ENCODE results near the gene STAG1. TPM values are rescaled to one million over a fixed set of nuclear protein-coding genes. Genes with fewer than 3 reads are reported as not detected.

The STAG1 gene
- total RNA-seq, 1 donor, result 58.6 TPM

DNA sequence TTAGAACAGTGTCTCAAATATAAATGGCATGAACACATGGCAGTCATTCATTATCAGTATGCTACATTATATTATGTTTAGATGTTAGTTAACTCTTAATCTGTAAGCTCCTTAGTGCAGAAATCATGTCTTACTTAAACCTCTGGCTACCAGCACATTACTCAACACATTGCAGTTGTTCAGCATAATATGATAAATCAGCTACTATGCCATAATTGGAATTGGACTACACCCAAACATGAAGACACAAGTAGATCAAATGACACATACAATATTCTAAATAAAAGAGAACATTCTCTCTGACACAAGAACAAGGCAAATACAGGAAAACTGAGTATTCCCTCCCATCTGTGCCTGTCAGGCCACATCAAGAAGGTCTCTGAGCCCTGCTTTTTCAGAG, 385.9 kb downstream of the STAG1 start:
- Histone ChIP-seq H3K4me2 (ENCODE audit: insufficient read depth, low read length) (no peak overlapping the region), H3K4me3 (ENCODE audit: insufficient read depth, low read length) (no peak overlapping the region), H3K27me3 (ENCODE audit: insufficient read depth, low read length) (no peaks in the 10 kb centered on the region), H2AFZ (ENCODE audit: low read length) (no peak overlapping the region), H3K4me1 (ENCODE audit: insufficient read depth, low read length) (peaks cover 5% of the 10 kb centered on the region), H3K27ac (ENCODE audit: low read depth, low read length) (no peak overlapping the region), H3K9me3 (ENCODE audit: low read depth, low read length) (no peaks in the 10 kb centered on the region), H4K20me1 (ENCODE audit: insufficient read depth, low read length) (no peaks in the 10 kb centered on the region), H3K79me2 (ENCODE audit: insufficient read depth, low read length) (no peaks in the 10 kb centered on the region), H3K36me3 (ENCODE audit: insufficient read depth, low read length) (no peaks in the 10 kb centered on the region)
- no peak for DNase-seq (ENCODE audit: insufficient read length, low spot score, missing footprints)
- TF ChIP-seq, protein P1, sequence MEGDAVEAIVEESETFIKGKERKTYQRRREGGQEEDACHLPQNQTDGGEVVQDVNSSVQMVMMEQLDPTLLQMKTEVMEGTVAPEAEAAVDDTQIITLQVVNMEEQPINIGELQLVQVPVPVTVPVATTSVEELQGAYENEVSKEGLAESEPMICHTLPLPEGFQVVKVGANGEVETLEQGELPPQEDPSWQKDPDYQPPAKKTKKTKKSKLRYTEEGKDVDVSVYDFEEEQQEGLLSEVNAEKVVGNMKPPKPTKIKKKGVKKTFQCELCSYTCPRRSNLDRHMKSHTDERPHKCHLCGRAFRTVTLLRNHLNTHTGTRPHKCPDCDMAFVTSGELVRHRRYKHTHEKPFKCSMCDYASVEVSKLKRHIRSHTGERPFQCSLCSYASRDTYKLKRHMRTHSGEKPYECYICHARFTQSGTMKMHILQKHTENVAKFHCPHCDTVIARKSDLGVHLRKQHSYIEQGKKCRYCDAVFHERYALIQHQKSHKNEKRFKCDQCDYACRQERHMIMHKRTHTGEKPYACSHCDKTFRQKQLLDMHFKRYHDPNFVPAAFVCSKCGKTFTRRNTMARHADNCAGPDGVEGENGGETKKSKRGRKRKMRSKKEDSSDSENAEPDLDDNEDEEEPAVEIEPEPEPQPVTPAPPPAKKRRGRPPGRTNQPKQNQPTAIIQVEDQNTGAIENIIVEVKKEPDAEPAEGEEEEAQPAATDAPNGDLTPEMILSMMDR (IDR thresholded peaks at IDR 0.05; ENCODE audit: extremely low read depth, low read depth, low read length), result no peak

DNA sequence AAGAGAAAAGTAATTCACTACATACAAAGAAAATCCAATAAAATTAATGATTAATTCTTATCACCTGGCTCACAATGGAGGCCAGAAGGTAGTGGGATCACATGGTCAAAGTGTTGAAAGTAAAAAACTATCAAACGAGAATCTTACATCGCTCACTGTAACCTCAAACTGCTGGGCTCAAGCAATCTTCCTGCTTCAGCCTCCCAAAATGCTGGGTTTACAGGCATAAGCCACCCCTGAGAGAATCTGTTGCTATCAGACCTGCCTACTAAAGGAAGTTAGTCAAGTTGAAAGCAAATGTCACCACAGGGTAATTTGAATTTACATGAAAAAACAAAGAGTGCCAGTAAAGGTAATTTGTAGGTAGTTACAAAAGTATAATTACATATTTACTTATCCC, 398.7 kb downstream of the STAG1 start:
- Histone ChIP-seq H3K4me2 (ENCODE audit: insufficient read depth, low read length) (no peak overlapping the region), H3K79me2 (ENCODE audit: insufficient read depth, low read length) (no peaks in the 10 kb centered on the region), H3K27me3 (ENCODE audit: insufficient read depth, low read length) (no peaks in the 10 kb centered on the region), H3K9me3 (ENCODE audit: low read depth, low read length) (no peaks in the 10 kb centered on the region), H2AFZ (ENCODE audit: low read length) (no peak overlapping the region), H4K20me1 (ENCODE audit: insufficient read depth, low read length) (no peaks in the 10 kb centered on the region), H3K4me1 (ENCODE audit: insufficient read depth, low read length) (peaks cover 21% of the 10 kb centered on the region), H3K4me3 (ENCODE audit: insufficient read depth, low read length) (no peak overlapping the region), H3K27ac (ENCODE audit: low read depth, low read length) (no peak overlapping the region), H3K36me3 (ENCODE audit: insufficient read depth, low read length) (no peaks in the 10 kb centered on the region)
- TF ChIP-seq, protein P1 (IDR thresholded peaks at IDR 0.05; ENCODE audit: extremely low read depth, low read depth, low read length), result no peak
- no peak for DNase-seq (ENCODE audit: insufficient read length, low spot score, missing footprints)

DNA sequence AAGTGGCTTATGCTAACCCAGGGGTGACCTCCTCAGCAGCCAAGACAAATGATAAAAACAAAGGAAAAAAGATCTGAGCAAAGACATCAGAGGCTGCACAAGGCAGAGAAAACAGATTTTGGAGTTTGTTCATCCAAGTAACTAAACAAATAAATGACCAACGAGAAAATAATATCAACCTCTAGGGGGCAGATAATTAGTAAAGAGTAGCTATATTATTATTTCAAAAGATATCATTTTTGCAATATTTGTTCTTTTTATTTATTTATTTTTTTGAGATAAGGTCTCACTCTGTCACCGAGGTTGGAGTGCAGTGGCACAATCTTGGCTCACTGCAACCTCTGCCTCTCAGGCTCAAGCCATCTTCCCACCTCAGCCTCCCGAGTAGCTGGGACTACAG, 400.3 kb downstream of the STAG1 start:
- Histone ChIP-seq H3K4me2 (ENCODE audit: insufficient read depth, low read length) (no peak overlapping the region), H3K9me3 (ENCODE audit: low read depth, low read length) (no peaks in the 10 kb centered on the region), H3K27me3 (ENCODE audit: insufficient read depth, low read length) (no peaks in the 10 kb centered on the region), H3K4me1 (ENCODE audit: insufficient read depth, low read length) (peaks cover 21% of the 10 kb centered on the region), H3K4me3 (ENCODE audit: insufficient read depth, low read length) (no peak overlapping the region), H3K36me3 (ENCODE audit: insufficient read depth, low read length) (peaks cover 3% of the 10 kb centered on the region), H3K79me2 (ENCODE audit: insufficient read depth, low read length) (no peaks in the 10 kb centered on the region), H2AFZ (ENCODE audit: low read length) (no peak overlapping the region), H4K20me1 (ENCODE audit: insufficient read depth, low read length) (no peaks in the 10 kb centered on the region), H3K27ac (ENCODE audit: low read depth, low read length) (peak overlapping the region; percentile 96)
- no peak for DNase-seq (ENCODE audit: insufficient read length, low spot score, missing footprints)
- TF ChIP-seq, protein P1 (IDR thresholded peaks at IDR 0.05; ENCODE audit: extremely low read depth, low read depth, low read length), result peak; percentile 21

DNA sequence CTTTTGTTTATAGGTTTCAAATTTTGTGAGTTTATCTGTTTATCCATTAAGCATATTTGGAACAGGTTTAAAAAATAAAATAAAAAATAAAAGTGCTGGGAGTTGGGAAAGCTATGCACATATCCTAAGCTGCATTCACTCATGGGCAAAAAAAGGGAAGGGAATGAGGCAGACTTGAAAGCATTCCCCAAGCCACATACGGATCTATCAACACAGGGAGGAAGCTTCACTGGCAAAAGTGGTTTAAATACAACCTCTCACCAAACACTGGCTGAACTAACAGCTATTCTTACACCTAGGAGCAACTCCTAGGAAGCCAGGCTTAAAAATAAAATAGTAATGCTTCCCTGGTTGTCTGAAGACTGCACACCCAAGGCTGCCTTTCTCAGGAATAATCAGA, 400.8 kb downstream of the STAG1 start:
- H4K20me1 ChIP-seq (ENCODE audit: insufficient read depth, low read length), result no peaks in the 10 kb centered on the region
- H3K27ac ChIP-seq (ENCODE audit: low read depth, low read length), result peak overlapping the region; percentile 96
- TF ChIP-seq, protein P1 (IDR thresholded peaks at IDR 0.05; ENCODE audit: extremely low read depth, low read depth, low read length), result no peak
- peaks cover 3% of the 10 kb centered on the region for H3K36me3 ChIP-seq (ENCODE audit: insufficient read depth, low read length)
- DNase-seq (ENCODE audit: insufficient read length, low spot score, missing footprints), result no peak
- no peaks in the 10 kb centered on the region for H3K9me3 ChIP-seq (ENCODE audit: low read depth, low read length)
- H2AFZ ChIP-seq (ENCODE audit: low read length), result no peak overlapping the region
- H3K4me2 ChIP-seq (ENCODE audit: insufficient read depth, low read length), result no peak overlapping the region
- H3K79me2 ChIP-seq (ENCODE audit: insufficient read depth, low read length), result no peaks in the 10 kb centered on the region
- H3K4me1 ChIP-seq (ENCODE audit: insufficient read depth, low read length), result peaks cover 21% of the 10 kb centered on the region
- no peaks in the 10 kb centered on the region for H3K27me3 ChIP-seq (ENCODE audit: insufficient read depth, low read length)
- H3K4me3 ChIP-seq (ENCODE audit: insufficient read depth, low read length), result no peak overlapping the region
